ENCODE results near the gene NPHP3.

NPHP3 gene

DNA sequence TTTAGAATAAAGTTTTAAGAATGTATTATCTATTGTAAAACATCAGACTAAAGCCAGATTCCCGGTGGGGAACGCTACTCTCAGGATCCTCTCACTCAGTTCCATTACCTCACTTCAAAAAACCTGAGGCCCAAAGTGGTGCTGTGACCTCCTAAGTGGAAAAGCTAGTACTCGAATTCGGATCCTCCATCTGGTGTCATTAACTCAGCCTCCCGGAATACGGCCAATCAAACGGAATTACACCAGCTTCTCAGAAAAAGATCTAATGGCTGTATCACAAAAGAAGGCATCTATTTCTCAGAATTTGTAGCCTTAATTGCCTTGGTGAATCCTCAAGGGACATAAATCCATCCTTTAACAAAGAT lies 63.2 kb downstream of the NPHP3 start:
- peak overlapping the region; percentile 78 to 95 for H3K4me3 ChIP-seq (ENCODE audit: low read depth in 1 of 2, low read length in 2 of 2)
- H3K9me3 ChIP-seq (ENCODE audit: control insufficient read depth in 1 of 2, low read length in 2 of 2): no peaks in the 10 kb centered on the region
- H3K27me3 ChIP-seq (ENCODE audit: low read depth, low read length): no peaks in the 10 kb centered on the region
- peaks cover 18 to 19% of the 10 kb centered on the region in 2 donors for H3K4me1 ChIP-seq (ENCODE audit: control insufficient read depth in 1 of 2, insufficient read depth in 2 of 2, low read length in 2 of 2)
- H3K27ac ChIP-seq (ENCODE audit: low read length): peak overlapping the region; percentile 95
- H3K36me3 ChIP-seq (ENCODE audit: control insufficient read depth in 1 of 2, insufficient read depth in 2 of 2, low read length in 2 of 2): no peaks in the 10 kb centered on the region

GRCh38 chr3:132657869-132658747 lies 64.1 kb downstream of the NPHP3 start:
- Histone ChIP-seq H3K27ac (ENCODE audit: low read length) (peak overlapping the region; percentile 95), H3K4me1 (ENCODE audit: control insufficient read depth in 1 of 2, insufficient read depth in 2 of 2, low read length in 2 of 2) (peaks cover 18 to 19% of the 10 kb centered on the region in 2 donors)

DNA sequence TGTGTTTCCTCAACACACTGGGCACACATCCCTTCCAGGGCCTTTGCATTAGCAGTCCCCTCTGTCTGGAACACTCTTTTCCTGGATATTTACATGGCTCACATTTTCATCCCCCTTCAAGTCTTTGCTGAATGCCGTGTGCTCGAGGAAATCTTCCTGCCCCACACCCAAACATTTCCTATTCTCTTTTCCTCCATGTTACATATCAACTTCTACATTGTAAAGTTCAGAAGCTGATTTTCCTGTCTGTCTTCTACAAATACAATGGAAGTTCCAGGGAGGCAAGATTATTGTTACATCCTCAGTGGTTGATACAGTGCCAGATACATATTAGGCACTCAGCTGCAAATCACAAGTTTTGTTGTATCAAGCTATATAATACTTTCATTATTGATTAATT lies 66.7 kb downstream of the NPHP3 start:
- H3K27ac ChIP-seq (ENCODE audit: low read length): no peak overlapping the region
- H3K4me1 ChIP-seq (ENCODE audit: control insufficient read depth in 1 of 2, insufficient read depth in 2 of 2, low read length in 2 of 2): peaks cover 6% of the 10 kb centered on the region in 2 donors
- H3K9me3 ChIP-seq (ENCODE audit: control insufficient read depth in 1 of 2, low read length in 2 of 2): no peaks in the 10 kb centered on the region
- no peaks in the 10 kb centered on the region for H3K36me3 ChIP-seq (ENCODE audit: control insufficient read depth in 1 of 2, insufficient read depth in 2 of 2, low read length in 2 of 2)
- no peak overlapping the region for H3K4me3 ChIP-seq (ENCODE audit: low read depth in 1 of 2, low read length in 2 of 2)
- no peaks in the 10 kb centered on the region for H3K27me3 ChIP-seq (ENCODE audit: low read depth, low read length)

More at GRCh38 chr3:132657869-132658747, 64.1 kb downstream of the NPHP3 start:
- Histone ChIP-seq H3K36me3 (ENCODE audit: control insufficient read depth in 1 of 2, insufficient read depth in 2 of 2, low read length in 2 of 2) (no peaks in the 10 kb centered on the region), H3K4me3 (ENCODE audit: low read depth in 1 of 2, low read length in 2 of 2) (peak overlapping the region in 1 of 2 donors; percentile 95), H3K9me3 (ENCODE audit: control insufficient read depth in 1 of 2, low read length in 2 of 2) (no peaks in the 10 kb centered on the region), H3K27me3 (ENCODE audit: low read depth, low read length) (no peaks in the 10 kb centered on the region)

GRCh38 chr3:132654721-132655120 lies 67.5 kb downstream of the NPHP3 start:
- Histone ChIP-seq H3K9me3 (ENCODE audit: control insufficient read depth in 1 of 2, low read length in 2 of 2) (no peaks in the 10 kb centered on the region), H3K4me3 (ENCODE audit: low read depth in 1 of 2, low read length in 2 of 2) (no peak overlapping the region), H3K4me1 (ENCODE audit: control insufficient read depth in 1 of 2, insufficient read depth in 2 of 2, low read length in 2 of 2) (peaks cover 6% of the 10 kb centered on the region in 2 donors), H3K36me3 (ENCODE audit: control insufficient read depth in 1 of 2, insufficient read depth in 2 of 2, low read length in 2 of 2) (no peaks in the 10 kb centered on the region), H3K27me3 (ENCODE audit: low read depth, low read length) (no peaks in the 10 kb centered on the region), H3K27ac (ENCODE audit: low read length) (no peak overlapping the region)

DNA sequence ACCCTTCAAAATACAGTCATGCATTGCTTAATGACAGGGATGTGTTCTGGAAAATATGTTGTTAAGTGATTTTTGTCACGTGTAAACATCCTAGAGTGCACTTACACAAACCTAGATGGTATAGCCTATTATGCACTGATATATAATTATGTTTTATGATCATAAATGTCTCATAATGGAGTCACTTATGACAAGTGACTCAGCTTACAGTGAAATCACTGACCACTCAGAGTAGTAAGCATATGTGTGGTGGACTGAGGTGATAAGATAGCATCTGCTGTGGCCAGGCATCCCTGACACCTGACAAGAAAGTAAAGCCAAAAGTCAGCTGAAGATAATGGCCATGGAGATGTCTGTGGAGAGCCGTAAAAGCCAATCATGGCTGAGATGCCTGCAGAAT lies 68.0 kb downstream of the NPHP3 start:
- no peak overlapping the region for H3K27ac ChIP-seq (ENCODE audit: low read length)
- peaks cover 6% of the 10 kb centered on the region in 2 donors for H3K4me1 ChIP-seq (ENCODE audit: control insufficient read depth in 1 of 2, insufficient read depth in 2 of 2, low read length in 2 of 2)
- H3K9me3 ChIP-seq (ENCODE audit: control insufficient read depth in 1 of 2, low read length in 2 of 2): no peaks in the 10 kb centered on the region
- H3K27me3 ChIP-seq (ENCODE audit: low read depth, low read length): no peaks in the 10 kb centered on the region
- H3K4me3 ChIP-seq (ENCODE audit: low read depth in 1 of 2, low read length in 2 of 2): no peak overlapping the region
- no peaks in the 10 kb centered on the region for H3K36me3 ChIP-seq (ENCODE audit: control insufficient read depth in 1 of 2, insufficient read depth in 2 of 2, low read length in 2 of 2)

- Histone ChIP-seq H3K36me3 (ENCODE audit: control insufficient read depth in 1 of 2, insufficient read depth in 2 of 2, low read length in 2 of 2) (no peaks in the 10 kb centered on the region), H3K4me1 (ENCODE audit: control insufficient read depth in 1 of 2, insufficient read depth in 2 of 2, low read length in 2 of 2) (no peaks in the 10 kb centered on the region), H3K27me3 (ENCODE audit: low read depth, low read length) (no peaks in the 10 kb centered on the region), H3K27ac (ENCODE audit: low read length) (no peak overlapping the region), H3K9me3 (ENCODE audit: control insufficient read depth in 1 of 2, low read length in 2 of 2) (no peaks in the 10 kb centered on the region), H3K4me3 (ENCODE audit: low read depth in 1 of 2, low read length in 2 of 2) (no peak overlapping the region)
Observed at GRCh38 chr3:132652640-132653270, 69.5 kb downstream of the NPHP3 start.

GRCh38 chr3:132650153-132650552 lies 72.1 kb downstream of the NPHP3 start:
- H3K4me3 ChIP-seq (ENCODE audit: low read depth in 1 of 2, low read length in 2 of 2): no peak overlapping the region
- H3K36me3 ChIP-seq (ENCODE audit: control insufficient read depth in 1 of 2, insufficient read depth in 2 of 2, low read length in 2 of 2): no peaks in the 10 kb centered on the region
- no peak overlapping the region for H3K27ac ChIP-seq (ENCODE audit: low read length)
- no peaks in the 10 kb centered on the region for H3K27me3 ChIP-seq (ENCODE audit: low read depth, low read length)
- no peaks in the 10 kb centered on the region for H3K9me3 ChIP-seq (ENCODE audit: control insufficient read depth in 1 of 2, low read length in 2 of 2)
- H3K4me1 ChIP-seq (ENCODE audit: control insufficient read depth in 1 of 2, insufficient read depth in 2 of 2, low read length in 2 of 2): no peaks in the 10 kb centered on the region

DNA sequence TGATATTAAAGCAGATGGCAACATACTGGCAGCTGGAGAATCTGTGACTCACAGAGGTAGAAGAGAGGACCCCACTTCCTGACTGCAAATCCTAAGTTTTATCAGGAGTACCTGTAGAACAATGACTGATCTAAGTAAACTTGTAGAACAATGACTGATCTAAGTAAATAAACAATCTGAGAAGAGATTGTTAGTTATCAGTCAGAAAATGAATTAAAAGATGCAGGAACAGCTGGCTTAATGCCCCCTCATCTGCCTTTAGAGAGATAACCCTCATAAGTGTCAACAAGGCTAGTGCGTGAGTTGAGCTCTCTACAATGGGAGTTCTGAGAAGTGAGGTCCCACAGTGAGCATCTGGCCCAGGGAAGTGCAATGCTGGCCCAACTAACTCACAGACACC lies 77.2 kb downstream of the NPHP3 start:
- Histone ChIP-seq H3K4me1 (ENCODE audit: control insufficient read depth in 1 of 2, insufficient read depth in 2 of 2, low read length in 2 of 2) (no peaks in the 10 kb centered on the region), H3K27ac (ENCODE audit: low read length) (no peak overlapping the region), H3K4me3 (ENCODE audit: low read depth in 1 of 2, low read length in 2 of 2) (no peak overlapping the region), H3K9me3 (ENCODE audit: control insufficient read depth in 1 of 2, low read length in 2 of 2) (no peaks in the 10 kb centered on the region), H3K36me3 (ENCODE audit: control insufficient read depth in 1 of 2, insufficient read depth in 2 of 2, low read length in 2 of 2) (no peaks in the 10 kb centered on the region), H3K27me3 (ENCODE audit: low read depth, low read length) (no peaks in the 10 kb centered on the region)

DNA sequence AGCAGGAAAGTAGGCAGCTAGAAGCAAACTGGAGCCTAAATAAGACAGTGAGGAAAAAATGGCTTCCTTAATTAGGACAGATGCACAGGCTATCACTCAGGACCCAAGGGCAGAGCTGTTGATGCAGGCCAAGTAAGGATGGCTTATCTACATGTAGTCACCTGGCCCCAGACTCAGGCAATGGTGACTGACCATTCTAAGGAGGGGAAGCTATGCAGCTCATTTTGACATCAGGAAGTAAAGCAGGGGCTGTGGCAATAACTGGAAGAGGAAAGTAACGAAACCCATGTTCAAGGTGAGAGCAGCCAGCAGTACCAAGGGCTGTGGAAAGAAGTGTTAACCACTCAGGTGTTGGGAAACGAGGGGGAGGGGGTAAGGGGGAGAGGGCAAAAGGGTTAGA lies 78.8 kb downstream of the NPHP3 start:
- Histone ChIP-seq H3K4me3 (ENCODE audit: low read depth in 1 of 2, low read length in 2 of 2) (no peak overlapping the region), H3K27me3 (ENCODE audit: low read depth, low read length) (no peaks in the 10 kb centered on the region), H3K4me1 (ENCODE audit: control insufficient read depth in 1 of 2, insufficient read depth in 2 of 2, low read length in 2 of 2) (no peaks in the 10 kb centered on the region), H3K36me3 (ENCODE audit: control insufficient read depth in 1 of 2, insufficient read depth in 2 of 2, low read length in 2 of 2) (peaks cover 0 to 11% of the 10 kb centered on the region in 2 donors), H3K9me3 (ENCODE audit: control insufficient read depth in 1 of 2, low read length in 2 of 2) (no peaks in the 10 kb centered on the region), H3K27ac (ENCODE audit: low read length) (no peak overlapping the region)

GRCh38 chr3:132642539-132642847 lies 79.7 kb downstream of the NPHP3 start:
- Histone ChIP-seq H3K27ac (ENCODE audit: low read length) (no peak overlapping the region), H3K4me1 (ENCODE audit: control insufficient read depth in 1 of 2, insufficient read depth in 2 of 2, low read length in 2 of 2) (no peaks in the 10 kb centered on the region), H3K4me3 (ENCODE audit: low read depth in 1 of 2, low read length in 2 of 2) (no peak overlapping the region), H3K27me3 (ENCODE audit: low read depth, low read length) (no peaks in the 10 kb centered on the region), H3K9me3 (ENCODE audit: control insufficient read depth in 1 of 2, low read length in 2 of 2) (no peaks in the 10 kb centered on the region), H3K36me3 (ENCODE audit: control insufficient read depth in 1 of 2, insufficient read depth in 2 of 2, low read length in 2 of 2) (peaks cover 0 to 11% of the 10 kb centered on the region in 2 donors)

DNA sequence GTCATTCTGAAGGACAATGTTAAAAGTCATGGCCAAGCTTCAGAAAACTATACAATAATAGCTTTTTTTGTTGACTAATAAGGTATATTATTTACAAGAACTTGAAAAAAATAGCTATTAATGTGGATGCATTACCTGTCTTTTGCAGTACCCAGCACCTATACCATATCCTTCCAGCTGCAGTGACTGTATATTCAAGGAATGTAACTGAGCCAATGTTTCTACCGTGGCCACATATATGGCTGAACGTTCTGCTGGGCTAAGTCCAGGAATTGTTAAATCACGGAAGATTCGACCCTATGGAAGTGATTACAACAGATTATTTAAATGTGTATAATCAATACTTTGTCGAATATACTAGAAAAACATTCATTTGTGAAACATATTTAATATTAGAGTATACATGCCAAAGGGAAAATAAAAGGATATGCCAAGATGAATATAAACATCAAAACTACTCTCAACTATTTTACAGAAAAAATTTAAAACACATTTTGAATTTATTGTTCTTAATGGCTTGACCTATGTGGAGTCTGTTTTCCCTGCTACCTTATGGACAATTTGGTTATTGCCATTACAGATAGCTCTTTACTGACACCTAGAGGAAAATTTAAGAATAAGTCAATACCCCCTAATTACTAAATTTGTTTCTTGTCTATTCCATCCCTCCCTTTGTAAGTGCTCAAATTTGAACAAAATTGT lies 80.2 kb downstream of the NPHP3 start:
- H3K27ac ChIP-seq (ENCODE audit: low read length): no peak overlapping the region
- H3K9me3 ChIP-seq (ENCODE audit: control insufficient read depth in 1 of 2, low read length in 2 of 2): no peaks in the 10 kb centered on the region
- H3K27me3 ChIP-seq (ENCODE audit: low read depth, low read length): no peaks in the 10 kb centered on the region
- H3K36me3 ChIP-seq (ENCODE audit: control insufficient read depth in 1 of 2, insufficient read depth in 2 of 2, low read length in 2 of 2): peaks cover 0 to 11% of the 10 kb centered on the region in 2 donors
- no peaks in the 10 kb centered on the region for H3K4me1 ChIP-seq (ENCODE audit: control insufficient read depth in 1 of 2, insufficient read depth in 2 of 2, low read length in 2 of 2)
- H3K4me3 ChIP-seq (ENCODE audit: low read depth in 1 of 2, low read length in 2 of 2): no peak overlapping the region
